Neural cell (in vitro differentiated cells): ENCODE measurements around the gene OR51G2.

ENCODE experiments used
- EP300 ChIP-seq: fragments of 450-650 bp; conservative IDR thresholded peaks from 2 replicates; pipeline ENCODE4 v1.6.1; 2014; ENCODE audit warnings: antibody characterized with exemption, mild to moderate bottlenecking, moderate library complexity; ENCODE audit not compliant: poor library complexity, severe bottlenecking
- EZH2 ChIP-seq: fragments of 200-600, 300-800 bp; shearing (Covaris generic), sonication (generic); IDR thresholded peaks from 2 replicates; pipeline ENCODE4 v1.6.1; 2014; ENCODE audit warnings: antibody characterized with exemption, low read length, borderline replicate concordance, mild to moderate bottlenecking; ENCODE audit not compliant: insufficient read depth, poor library complexity, severe bottlenecking
- MXI1 ChIP-seq: fragments of 450-650 bp; conservative IDR thresholded peaks from 2 replicates; pipeline ENCODE4 v1.6.1; 2014; ENCODE audit warnings: antibody characterized with exemption, mild to moderate bottlenecking; ENCODE audit not compliant: poor library complexity, severe bottlenecking
- POLR2AphosphoS5 ChIP-seq: IDR thresholded peaks from 2 replicates; pipeline ENCODE4 v1.6.1; 2012
- SMC3 ChIP-seq: fragments of 450-650 bp; conservative IDR thresholded peaks from 2 replicates; pipeline ENCODE4 v1.6.1; 2014; ENCODE audit warnings: antibody characterized with exemption, mild to moderate bottlenecking, moderate library complexity; ENCODE audit not compliant: poor library complexity
- TAF1 ChIP-seq: IDR thresholded peaks from 2 replicates; pipeline ENCODE4 v1.6.1; 2012; ENCODE audit warnings: low read depth
- TF ChIP-seq, protein P1 (sequence below): fragments of 450-650 bp; IDR thresholded peaks from 2 replicates; pipeline ENCODE4 v1.5.1; 2014; ENCODE audit warnings: antibody characterized with exemption, mild to moderate bottlenecking, moderate library complexity; ENCODE audit not compliant: poor library complexity, severe bottlenecking
- TF ChIP-seq, protein P2 (sequence below): IDR thresholded peaks from 2 replicates; pipeline ENCODE4 v1.6.1; 2012; ENCODE audit warnings: borderline replicate concordance

DNA sequence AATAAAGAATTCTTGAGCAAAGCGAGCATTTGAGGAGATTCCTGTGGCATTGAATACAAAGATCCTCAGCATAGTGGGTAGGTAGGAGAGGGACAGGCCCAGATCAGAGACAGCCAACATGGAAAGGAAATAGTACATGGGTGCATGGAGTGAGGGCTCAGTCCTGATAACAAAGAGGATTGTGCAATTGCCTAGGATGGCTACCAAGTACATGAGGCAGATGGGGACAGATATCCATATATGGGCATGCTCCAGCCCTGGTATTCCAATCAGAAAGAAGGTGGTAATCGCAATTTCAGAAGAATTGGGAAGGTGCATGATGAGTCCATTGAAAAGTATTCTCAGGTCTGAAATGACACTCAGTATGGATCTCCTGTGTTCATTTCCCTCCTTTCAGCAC is 28.9 kb downstream of the OR51G2 start:
- TF ChIP-seq, protein P1, sequence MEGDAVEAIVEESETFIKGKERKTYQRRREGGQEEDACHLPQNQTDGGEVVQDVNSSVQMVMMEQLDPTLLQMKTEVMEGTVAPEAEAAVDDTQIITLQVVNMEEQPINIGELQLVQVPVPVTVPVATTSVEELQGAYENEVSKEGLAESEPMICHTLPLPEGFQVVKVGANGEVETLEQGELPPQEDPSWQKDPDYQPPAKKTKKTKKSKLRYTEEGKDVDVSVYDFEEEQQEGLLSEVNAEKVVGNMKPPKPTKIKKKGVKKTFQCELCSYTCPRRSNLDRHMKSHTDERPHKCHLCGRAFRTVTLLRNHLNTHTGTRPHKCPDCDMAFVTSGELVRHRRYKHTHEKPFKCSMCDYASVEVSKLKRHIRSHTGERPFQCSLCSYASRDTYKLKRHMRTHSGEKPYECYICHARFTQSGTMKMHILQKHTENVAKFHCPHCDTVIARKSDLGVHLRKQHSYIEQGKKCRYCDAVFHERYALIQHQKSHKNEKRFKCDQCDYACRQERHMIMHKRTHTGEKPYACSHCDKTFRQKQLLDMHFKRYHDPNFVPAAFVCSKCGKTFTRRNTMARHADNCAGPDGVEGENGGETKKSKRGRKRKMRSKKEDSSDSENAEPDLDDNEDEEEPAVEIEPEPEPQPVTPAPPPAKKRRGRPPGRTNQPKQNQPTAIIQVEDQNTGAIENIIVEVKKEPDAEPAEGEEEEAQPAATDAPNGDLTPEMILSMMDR: no peak
- TF ChIP-seq POLR2AphosphoS5: no peak
- TF ChIP-seq EP300: no peak
- no peak for TF ChIP-seq SMC3
- TF ChIP-seq TAF1: no peak
- TF ChIP-seq, protein P2, sequence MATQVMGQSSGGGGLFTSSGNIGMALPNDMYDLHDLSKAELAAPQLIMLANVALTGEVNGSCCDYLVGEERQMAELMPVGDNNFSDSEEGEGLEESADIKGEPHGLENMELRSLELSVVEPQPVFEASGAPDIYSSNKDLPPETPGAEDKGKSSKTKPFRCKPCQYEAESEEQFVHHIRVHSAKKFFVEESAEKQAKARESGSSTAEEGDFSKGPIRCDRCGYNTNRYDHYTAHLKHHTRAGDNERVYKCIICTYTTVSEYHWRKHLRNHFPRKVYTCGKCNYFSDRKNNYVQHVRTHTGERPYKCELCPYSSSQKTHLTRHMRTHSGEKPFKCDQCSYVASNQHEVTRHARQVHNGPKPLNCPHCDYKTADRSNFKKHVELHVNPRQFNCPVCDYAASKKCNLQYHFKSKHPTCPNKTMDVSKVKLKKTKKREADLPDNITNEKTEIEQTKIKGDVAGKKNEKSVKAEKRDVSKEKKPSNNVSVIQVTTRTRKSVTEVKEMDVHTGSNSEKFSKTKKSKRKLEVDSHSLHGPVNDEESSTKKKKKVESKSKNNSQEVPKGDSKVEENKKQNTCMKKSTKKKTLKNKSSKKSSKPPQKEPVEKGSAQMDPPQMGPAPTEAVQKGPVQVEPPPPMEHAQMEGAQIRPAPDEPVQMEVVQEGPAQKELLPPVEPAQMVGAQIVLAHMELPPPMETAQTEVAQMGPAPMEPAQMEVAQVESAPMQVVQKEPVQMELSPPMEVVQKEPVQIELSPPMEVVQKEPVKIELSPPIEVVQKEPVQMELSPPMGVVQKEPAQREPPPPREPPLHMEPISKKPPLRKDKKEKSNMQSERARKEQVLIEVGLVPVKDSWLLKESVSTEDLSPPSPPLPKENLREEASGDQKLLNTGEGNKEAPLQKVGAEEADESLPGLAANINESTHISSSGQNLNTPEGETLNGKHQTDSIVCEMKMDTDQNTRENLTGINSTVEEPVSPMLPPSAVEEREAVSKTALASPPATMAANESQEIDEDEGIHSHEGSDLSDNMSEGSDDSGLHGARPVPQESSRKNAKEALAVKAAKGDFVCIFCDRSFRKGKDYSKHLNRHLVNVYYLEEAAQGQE: no peak
- TF ChIP-seq EZH2: no peak
- no peak for TF ChIP-seq MXI1
